Measurements from ENCODE around the gene C17orf107.
A peak's percentile ranks its signal among the peaks of the same experiment; 100 is the strongest.

DNA sequence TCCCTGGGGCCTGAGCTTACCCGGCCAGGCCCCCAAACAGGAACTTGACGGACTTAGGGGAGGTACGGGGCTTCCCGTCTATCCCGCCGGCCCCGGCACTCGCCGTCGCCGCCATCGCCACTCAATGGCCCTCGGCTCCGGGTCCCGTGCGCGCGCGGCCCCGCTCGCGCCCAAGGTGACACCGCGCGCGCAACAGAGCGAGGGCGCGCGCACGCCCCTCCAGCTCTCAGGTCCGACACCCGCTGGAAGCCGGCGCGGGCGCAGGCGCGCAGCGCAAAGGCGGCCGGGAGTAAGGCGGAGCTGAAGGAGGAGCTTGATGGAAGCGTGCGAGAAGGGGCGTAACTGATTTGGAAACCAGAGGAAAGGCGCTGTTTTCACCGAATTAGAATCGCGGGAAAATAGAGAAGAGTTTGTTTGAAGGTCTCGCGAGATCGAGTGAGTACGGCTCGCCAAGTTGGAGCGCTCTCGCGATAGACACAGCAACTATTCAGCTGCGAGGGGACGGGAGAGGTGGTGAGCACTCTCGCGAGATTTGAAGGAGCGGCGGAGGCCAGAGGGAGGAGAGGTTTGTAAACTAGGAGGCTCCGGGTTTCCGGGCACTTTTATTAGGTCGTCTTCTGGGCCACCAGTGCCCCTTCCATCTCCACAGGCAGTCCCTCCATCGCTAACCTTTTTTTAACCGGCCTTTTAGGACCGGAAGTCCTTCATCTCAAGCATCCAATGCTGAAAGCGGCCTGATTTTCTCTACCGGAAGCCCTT, 40.6 kb downstream of the C17orf107 start, which contains the start of the genes RNF167 and SLC25A11:
- TF ChIP-seq, protein P1, sequence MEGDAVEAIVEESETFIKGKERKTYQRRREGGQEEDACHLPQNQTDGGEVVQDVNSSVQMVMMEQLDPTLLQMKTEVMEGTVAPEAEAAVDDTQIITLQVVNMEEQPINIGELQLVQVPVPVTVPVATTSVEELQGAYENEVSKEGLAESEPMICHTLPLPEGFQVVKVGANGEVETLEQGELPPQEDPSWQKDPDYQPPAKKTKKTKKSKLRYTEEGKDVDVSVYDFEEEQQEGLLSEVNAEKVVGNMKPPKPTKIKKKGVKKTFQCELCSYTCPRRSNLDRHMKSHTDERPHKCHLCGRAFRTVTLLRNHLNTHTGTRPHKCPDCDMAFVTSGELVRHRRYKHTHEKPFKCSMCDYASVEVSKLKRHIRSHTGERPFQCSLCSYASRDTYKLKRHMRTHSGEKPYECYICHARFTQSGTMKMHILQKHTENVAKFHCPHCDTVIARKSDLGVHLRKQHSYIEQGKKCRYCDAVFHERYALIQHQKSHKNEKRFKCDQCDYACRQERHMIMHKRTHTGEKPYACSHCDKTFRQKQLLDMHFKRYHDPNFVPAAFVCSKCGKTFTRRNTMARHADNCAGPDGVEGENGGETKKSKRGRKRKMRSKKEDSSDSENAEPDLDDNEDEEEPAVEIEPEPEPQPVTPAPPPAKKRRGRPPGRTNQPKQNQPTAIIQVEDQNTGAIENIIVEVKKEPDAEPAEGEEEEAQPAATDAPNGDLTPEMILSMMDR (IDR thresholded peaks at IDR 0.05): no peak
- TF ChIP-seq POLR2A (IDR thresholded peaks at IDR 0.05): peak in 3 of 4 donors; percentile 34 to 70 (median 55)

Measured in esophagus squamous epithelium (tissue), 4 donors.